Skeletal muscle satellite cell (primary cell): ENCODE measurements around the gene GALNT15.

Experiments used
- H3K27me3 ChIP-seq: 2 replicates; pipeline ENCODE4 v1.7.0; 2013; ENCODE audit warnings: low read length; ENCODE audit not compliant: control insufficient read depth, insufficient read depth
- H3K36me3 ChIP-seq: 2 replicates; pipeline ENCODE4 v1.7.0; 2013; ENCODE audit warnings: mild to moderate bottlenecking, control low read depth, low read length; ENCODE audit not compliant: insufficient read depth
- H3K4me1 ChIP-seq: 2 replicates; pipeline ENCODE4 v1.7.0; 2013; ENCODE audit warnings: low read length; ENCODE audit not compliant: control insufficient read depth, insufficient read depth
- H3K4me2 ChIP-seq: 2 replicates; pipeline ENCODE4 v1.7.0; 2013; ENCODE audit warnings: mild to moderate bottlenecking, low read length
- H3K4me3 ChIP-seq: 2 replicates; pipeline ENCODE4 v1.7.0; 2013; ENCODE audit warnings: low read length
- H3K9ac ChIP-seq: 2 replicates; pipeline ENCODE4 v1.7.0; 2013; ENCODE audit warnings: mild to moderate bottlenecking, low read depth, low read length, moderate library complexity
- H3K9me3 ChIP-seq: replicated peaks from 2 replicates; pipeline ENCODE4 v1.7.0; 2013; ENCODE audit warnings: mild to moderate bottlenecking, control low read depth, low read length

GALNT15 gene

GRCh38 chr3:16277471-16277870 is 103.0 kb downstream of the GALNT15 start:
- Histone ChIP-seq H3K4me3 (no peak overlapping the region), H3K36me3 (no peaks in the 10 kb centered on the region), H3K27me3 (no peaks in the 10 kb centered on the region)

DNA sequence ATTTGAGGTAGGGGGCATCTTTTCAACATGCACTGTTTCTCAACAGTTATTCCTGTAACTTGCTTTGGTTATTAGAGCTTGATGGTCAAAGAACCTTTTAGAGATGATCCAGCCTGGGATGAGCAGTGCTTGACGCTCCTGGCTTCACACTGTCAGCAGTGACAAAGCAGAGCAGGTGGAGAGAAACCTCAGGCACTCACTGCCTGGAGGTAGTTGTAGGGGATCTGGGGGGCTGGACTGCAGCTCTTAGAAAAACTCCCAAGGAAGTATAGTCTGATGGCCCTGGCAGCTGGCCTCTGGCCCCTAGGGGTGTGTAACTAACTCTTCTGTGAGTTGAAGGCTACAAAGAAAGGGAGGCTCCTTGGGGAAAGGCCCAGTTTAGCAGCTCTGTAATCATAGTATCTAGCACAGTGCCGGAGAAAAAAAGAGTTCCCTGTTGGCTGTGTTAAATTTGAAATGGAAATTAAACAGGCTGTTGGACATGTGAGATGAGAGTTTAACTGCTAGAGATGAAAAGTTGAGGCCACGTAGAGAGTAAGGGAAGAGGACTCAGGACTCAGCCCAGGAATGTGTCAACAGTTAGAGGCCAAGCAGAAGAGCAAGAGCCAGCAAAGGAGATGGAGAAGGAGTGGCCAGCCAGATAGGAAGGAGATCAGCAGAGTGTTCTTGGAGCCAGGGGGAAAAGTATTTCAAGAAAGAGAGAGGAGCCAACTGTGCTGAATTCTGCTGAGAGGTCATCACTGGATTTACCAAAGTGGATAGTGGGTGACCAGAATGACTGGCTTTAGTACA is 104.7 kb downstream of the GALNT15 start:
- Histone ChIP-seq H3K27me3 (no peaks in the 10 kb centered on the region), H3K4me2 (no peak overlapping the region), H3K36me3 (no peaks in the 10 kb centered on the region), H3K9me3 (no peaks in the 10 kb centered on the region), H3K4me3 (no peak overlapping the region), H3K4me1 (peaks cover 16% of the 10 kb centered on the region), H3K9ac (no peak overlapping the region)

More at GRCh38 chr3:16277471-16277870, 103.0 kb downstream of the GALNT15 start:
- no peak overlapping the region for H3K4me2 ChIP-seq
- H3K9me3 ChIP-seq: no peaks in the 10 kb centered on the region
- H3K4me1 ChIP-seq: peaks cover 16% of the 10 kb centered on the region
- no peak overlapping the region for H3K9ac ChIP-seq

- Histone ChIP-seq H3K9me3 (no peaks in the 10 kb centered on the region), H3K4me1 (peaks cover 16% of the 10 kb centered on the region), H3K36me3 (no peaks in the 10 kb centered on the region), H3K27me3 (no peaks in the 10 kb centered on the region), H3K4me3 (no peak overlapping the region), H3K4me2 (no peak overlapping the region), H3K9ac (no peak overlapping the region)
Measured at GRCh38 chr3:16280671-16281070, 106.2 kb downstream of the GALNT15 start.
